Retinal pigment epithelial cell (primary cell): Measurements from ENCODE around the gene CYTH1.

Experiments
- DNase-seq: peaks from one replicate; pipeline ENCODE4 v3.0.0-alpha.2; 2010; ENCODE audit warnings: low read depth
- H3K4me3 ChIP-seq: 2 replicates; pipeline ENCODE4 v1.5.1; 2011; ENCODE audit warnings: mild to moderate bottlenecking, low read length, control low read depth, moderate library complexity
- TF ChIP-seq, protein P1 (sequence below): conservative IDR thresholded peaks from 2 replicates; pipeline ENCODE4 v1.5.1; 2011; ENCODE audit warnings: low read depth, low read length, control low read depth, inconsistent platforms

The CYTH1 gene

DNA sequence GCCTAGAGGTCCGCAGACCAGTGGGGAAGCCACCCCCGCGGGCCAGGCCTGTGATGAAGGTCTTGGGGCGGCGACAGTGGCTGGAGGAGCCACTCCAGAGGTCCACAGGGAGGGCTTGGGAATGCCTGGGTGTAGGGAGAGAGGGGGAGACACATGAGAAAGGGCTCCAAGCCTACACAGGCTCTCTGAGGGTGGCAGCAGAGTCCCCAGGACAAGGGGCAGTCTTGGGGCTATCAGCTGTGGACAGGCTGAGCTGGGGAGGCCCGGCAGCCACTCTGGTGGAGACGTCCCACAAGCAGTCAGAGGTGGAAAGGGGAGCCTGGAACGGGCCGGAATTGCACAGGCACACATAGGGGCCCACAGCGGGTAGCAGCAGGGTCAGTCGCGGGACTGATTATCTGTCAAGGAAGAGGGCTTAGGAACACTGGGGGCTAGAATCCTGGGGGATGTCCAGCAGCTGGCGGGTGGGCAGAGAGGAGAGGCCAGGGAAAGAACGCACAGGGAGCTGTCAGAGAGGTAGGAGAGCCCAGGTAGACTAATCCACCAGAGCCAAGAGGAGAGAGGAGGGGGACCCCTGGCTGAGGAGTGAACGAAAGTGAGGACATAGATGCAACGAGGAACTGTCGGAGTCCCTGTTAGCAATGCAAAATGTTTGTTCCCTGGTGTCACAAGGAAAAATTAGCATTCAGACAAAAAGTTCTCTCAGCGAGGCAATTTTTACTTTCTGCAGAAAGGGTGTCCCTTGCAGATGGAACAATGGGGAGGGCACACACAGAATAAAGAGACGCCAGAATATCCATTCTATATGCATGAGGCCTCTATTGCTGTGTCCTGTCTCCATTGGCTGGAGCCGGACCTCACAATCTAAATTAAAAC is 111.0 kb downstream of the CYTH1 start:
- no peak for DNase-seq
- H3K4me3 ChIP-seq: no peak overlapping the region
- TF ChIP-seq, protein P1, sequence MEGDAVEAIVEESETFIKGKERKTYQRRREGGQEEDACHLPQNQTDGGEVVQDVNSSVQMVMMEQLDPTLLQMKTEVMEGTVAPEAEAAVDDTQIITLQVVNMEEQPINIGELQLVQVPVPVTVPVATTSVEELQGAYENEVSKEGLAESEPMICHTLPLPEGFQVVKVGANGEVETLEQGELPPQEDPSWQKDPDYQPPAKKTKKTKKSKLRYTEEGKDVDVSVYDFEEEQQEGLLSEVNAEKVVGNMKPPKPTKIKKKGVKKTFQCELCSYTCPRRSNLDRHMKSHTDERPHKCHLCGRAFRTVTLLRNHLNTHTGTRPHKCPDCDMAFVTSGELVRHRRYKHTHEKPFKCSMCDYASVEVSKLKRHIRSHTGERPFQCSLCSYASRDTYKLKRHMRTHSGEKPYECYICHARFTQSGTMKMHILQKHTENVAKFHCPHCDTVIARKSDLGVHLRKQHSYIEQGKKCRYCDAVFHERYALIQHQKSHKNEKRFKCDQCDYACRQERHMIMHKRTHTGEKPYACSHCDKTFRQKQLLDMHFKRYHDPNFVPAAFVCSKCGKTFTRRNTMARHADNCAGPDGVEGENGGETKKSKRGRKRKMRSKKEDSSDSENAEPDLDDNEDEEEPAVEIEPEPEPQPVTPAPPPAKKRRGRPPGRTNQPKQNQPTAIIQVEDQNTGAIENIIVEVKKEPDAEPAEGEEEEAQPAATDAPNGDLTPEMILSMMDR: no peak

DNA sequence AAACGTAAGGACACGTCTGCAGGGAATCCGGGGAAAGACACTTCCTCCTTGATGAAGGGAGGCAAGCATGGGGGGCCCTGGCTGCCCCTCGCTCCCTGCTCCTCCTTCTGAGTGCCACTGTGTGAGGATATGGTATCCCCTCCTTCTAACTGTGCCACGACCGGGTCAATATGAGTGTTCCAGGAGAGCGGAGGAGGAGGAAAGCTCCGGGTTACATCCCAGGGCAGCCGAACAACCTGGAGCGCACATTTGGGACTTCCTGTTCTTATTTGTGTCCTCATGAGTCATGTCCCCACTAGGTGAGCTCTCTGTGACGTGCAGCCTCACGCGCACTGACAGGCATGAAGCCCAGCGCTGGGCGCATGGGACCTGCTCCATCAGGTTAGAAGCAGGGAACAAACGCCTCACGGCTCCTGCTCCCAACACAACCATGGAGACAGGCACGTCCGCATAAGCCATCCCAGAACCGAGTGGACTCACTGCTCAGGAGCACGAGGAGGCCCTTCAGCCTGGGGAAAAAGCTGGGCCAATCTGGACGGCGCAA is 112.0 kb downstream of the CYTH1 start:
- H3K4me3 ChIP-seq: no peak overlapping the region
- TF ChIP-seq, protein P1: no peak
- no peak for DNase-seq

DNA sequence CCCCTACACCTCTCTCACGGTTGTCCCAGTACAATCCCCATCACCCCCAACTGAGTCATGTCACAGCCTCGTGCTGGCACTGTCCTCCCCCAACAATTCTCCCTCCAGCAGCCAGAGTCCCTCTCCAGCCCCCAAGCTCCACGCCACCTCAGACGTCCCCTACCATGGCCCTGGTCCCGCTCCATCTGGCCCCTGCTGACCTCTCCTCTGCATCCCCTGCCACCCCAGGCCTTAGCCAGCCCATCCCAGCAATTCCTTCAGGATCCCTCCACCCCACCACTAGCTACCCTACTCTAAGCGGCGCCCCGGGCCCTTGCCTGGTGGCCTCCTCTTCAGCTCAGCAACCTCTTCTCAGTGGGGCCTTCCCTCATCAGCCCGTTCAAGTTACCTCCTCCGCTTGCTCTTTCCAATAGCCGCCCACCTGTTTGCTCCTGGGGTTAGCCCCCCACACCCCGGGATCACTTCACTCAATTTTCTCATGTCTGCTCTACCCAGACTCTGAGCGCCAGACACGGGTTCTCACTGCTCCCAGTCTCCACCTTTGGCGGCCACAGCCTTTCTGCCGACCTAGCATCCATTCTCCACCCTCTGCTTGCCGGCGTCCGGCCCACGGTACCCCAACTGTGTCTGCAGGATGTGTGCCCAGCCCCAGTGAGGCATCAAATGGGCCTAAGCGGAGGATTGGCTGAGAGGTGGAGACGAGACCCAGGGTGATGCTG is 112.7 kb downstream of the CYTH1 start:
- no peak overlapping the region for H3K4me3 ChIP-seq
- TF ChIP-seq, protein P1: no peak
- no peak for DNase-seq

DNA sequence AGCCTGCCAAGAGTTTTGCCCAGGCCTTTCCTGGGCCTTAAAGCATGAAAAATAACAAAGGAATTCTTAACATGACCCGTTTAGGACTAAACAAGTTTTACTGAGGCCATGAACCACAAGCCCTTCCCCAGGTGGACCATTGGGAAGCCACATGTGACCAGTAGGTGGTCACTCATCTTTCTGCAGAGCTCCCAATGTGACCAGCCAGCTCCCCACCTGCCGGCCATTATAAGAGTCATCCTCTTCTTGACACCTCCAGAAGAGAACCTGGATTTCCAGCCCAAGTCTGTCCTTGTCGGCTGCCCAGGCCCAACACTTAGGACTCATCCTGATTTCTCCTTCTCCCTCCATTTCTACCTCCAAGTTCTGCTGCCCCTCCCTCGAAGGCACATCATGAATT is 113.2 kb downstream of the CYTH1 start:
- TF ChIP-seq, protein P1: no peak
- no peak overlapping the region for H3K4me3 ChIP-seq
- DNase-seq: no peak

DNA sequence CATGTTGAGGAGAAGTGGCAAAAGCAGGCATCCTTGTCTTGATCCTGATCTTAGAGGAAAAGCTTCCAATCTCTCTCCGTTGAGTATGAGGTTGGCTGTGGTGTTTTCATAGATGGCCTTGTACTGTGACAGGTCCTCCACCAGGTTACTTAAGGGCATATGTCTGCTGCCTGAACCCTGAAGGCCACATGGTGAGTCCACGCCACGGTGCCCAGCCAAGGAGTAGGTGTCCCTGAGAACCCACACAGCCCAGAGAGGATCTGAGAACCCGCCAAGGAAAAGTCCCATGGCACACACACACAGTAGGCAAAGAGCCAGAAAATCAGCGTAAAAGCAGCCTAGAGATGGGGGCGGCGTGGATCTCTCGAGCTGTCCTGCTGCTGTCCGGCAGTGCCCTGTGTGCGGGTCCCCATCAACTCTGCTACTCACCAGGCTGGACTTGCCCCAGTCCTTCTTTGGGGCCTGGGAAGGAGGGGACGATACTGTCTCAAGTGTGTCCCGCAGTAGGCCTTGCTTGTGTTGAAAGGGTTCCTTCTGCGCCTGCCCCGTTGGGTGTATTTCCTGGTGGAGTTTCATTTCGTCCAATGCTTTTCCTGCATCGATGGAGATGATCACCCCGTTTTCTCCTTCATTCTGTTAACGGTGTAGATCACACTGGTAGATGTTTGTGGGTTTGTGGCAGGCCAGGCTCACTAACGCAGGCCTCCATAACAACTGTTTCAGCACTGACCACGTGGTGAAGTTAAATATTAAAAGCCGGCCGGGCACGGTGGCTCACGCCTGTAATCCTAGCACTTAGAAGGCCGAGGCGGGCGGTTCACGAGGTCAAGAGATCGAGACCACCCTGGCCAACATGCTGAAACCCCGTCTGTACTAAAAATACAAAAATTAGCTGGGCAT is 114.1 kb downstream of the CYTH1 start:
- no peak overlapping the region for H3K4me3 ChIP-seq
- no peak for DNase-seq
- TF ChIP-seq, protein P1: no peak

DNA sequence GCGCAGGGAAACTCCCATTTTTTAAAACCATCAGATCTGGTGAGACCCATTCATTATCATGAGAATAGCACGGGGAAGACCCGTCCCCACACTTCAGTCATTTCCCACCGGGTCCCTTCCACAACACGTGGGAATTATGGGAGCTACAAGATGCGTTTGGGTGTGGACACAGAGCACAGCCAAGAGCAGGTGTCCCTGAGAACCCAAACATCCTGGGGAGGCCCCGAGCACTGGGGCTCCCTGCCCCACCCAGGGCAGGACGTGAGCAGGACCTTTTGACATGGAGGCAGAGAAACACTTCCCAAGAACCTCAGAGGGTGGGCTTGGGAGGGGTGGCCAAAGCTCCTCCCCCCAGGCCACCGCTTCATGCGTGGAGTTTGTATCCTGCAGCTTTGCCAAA is 115.0 kb downstream of the CYTH1 start:
- H3K4me3 ChIP-seq: no peak overlapping the region
- DNase-seq: no peak
- TF ChIP-seq, protein P1: no peak
